Activated T-helper 17 cell treated with anti-CD3 and anti-CD28 coated beads, Interleukin-2, amount 50 U/mL, for 72 hours (primary cell): ENCODE data around the gene RAB38. TPM values are rescaled to one million over a fixed set of nuclear protein-coding genes. Genes with fewer than 3 reads are reported as not detected.

Source experiments
- ATAC-seq: fragments of 150-1000 bp; cut with Tn5 transposase; replicated peaks from 2 replicates; pipeline ENCODE4 v1.10.0; 2021; ENCODE audit warnings: mild to moderate bottlenecking, moderate library complexity
- H3K27ac Mint-ChIP-seq: one replicate; pipeline ENCODE4 v1.8.0; 2022; ENCODE audit warnings: mixed read lengths
- H3K27me3 Mint-ChIP-seq: one replicate; pipeline ENCODE4 v1.8.0; 2022; ENCODE audit warnings: mixed read lengths
- H3K36me3 Mint-ChIP-seq: one replicate; pipeline ENCODE4 v1.8.0; 2022; ENCODE audit warnings: low read depth, mild to moderate bottlenecking, mixed read lengths
- H3K4me1 Mint-ChIP-seq: one replicate; pipeline ENCODE4 v1.8.0; 2022; ENCODE audit warnings: mixed read lengths
- H3K4me3 Mint-ChIP-seq: one replicate; pipeline ENCODE4 v1.8.0; 2022; ENCODE audit warnings: mild to moderate bottlenecking, mixed read lengths
- H3K9me3 Mint-ChIP-seq: one replicate; pipeline ENCODE4 v1.8.0; 2022; ENCODE audit warnings: mixed read lengths
- total RNA-seq, 2 donors: library from RNA; stranded (reverse); gene quantifications; one replicate each; pipeline ENCODE4 v1.2.3, GENCODE V29; 2022

The RAB38 gene
- total RNA-seq, 2 donors from 2014 or later = 1.2 to 1.9 TPM

DNA sequence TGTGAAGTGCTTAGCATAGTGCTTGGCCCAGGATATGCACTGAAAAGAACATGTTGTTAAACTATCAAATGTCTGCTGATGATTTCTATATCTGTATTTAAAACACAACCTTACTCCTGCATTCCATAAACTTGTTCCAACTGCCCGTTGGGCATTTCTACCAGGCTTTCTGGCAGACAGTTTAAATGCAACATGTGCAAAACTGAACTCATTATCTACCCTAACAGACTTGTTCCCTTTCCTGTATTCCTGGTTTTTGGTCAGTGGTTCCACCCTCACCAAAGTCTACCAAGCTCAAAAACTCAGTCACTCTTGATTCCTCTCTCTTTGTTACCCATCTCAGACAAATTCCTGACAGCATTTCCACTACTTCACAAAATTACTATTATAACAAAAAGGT lies 6.5 kb upstream of the RAB38 start:
- Mint-ChIP-seq H3K4me3 (no peak overlapping the region), H3K9me3 (no peaks in the 10 kb centered on the region), H3K36me3 (no peaks in the 10 kb centered on the region), H3K27ac (no peak overlapping the region), H3K27me3 (peaks cover 12% of the 10 kb centered on the region), H3K4me1 (peaks cover 12% of the 10 kb centered on the region)
- no peak for ATAC-seq

DNA sequence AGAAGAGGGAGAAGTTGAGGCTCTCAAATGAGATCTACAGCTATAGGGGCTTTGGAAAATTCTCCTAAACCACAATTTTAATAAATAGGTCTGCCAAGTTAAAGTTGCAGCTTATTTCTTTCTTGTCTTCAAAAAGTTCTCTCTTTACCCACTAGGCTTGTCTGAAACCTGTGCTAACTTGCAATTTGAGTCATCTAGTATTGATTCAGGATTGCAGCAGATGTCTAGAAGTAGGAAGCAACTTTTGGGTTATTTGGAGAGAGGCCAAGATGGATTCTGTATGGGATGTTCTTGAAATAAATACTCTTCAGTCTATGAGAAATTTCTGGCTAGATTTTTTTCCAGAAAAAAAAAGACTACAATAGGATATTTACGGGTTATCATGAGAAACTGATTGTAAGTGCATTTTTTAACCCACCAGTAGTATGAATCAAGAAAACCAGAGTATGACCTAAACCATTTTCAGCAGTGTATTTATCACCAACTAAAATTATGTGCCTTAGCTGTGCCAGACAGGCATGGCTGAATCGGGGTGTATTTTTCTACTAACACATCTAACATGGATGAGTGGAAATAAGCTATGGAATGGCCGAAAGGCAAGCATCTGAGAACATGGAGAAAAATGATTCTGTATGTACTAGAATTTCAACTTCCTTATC lies 4.9 kb upstream of the RAB38 start:
- Mint-ChIP-seq H3K9me3 (no peaks in the 10 kb centered on the region), H3K27ac (peak overlapping the region; percentile 85), H3K27me3 (peaks cover 12% of the 10 kb centered on the region), H3K4me3 (peak overlapping the region; percentile 40), H3K36me3 (no peaks in the 10 kb centered on the region), H3K4me1 (peaks cover 12% of the 10 kb centered on the region)
- ATAC-seq = peak; percentile 62

DNA sequence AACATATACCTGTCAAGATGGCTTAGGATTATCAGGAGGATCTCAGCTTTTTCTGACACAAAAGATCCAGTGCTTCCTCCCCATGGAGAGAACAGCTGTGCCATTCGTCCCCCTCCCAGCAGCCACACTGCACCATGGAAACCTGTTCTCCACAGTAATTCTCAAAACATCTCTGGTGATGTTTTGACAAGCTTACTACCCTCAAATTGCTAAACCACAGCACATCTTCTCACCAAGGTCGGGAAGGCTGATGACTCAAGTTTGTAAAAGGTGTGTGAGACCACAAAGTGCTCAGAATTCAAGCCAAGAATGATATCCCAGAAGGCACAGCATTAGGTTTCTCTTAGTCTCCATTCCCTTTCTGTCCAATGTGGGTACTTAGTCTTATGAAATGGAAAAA lies 3.9 kb upstream of the RAB38 start:
- Mint-ChIP-seq H3K4me1 (peaks cover 18% of the 10 kb centered on the region), H3K36me3 (no peaks in the 10 kb centered on the region), H3K4me3 (peak overlapping the region; percentile 40), H3K9me3 (no peaks in the 10 kb centered on the region), H3K27ac (peak overlapping the region; percentile 85), H3K27me3 (peaks cover 12% of the 10 kb centered on the region)
- ATAC-seq = peak; percentile 73

DNA sequence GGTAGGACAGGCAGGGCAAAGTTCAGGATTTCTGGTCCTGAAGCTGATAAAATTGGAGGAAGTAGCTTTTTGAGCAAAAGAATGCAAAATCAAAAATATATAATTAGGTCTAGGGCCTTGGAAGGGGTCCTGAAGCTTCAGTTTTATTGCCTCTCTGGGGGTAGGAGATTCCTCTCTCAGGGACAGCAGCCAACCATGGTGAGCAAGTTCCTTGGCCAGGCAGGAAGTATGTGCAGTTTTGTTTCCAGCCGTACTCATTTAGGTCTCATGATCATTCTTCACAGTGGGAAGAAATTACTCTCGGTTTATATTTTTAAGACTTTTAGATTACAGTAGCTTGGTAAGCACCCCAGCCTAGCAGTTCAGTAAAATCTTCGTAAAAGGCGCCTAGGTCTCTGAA lies 2.9 kb upstream of the RAB38 start:
- Mint-ChIP-seq H3K27me3 (peaks cover 12% of the 10 kb centered on the region), H3K4me3 (no peak overlapping the region), H3K4me1 (peaks cover 18% of the 10 kb centered on the region), H3K27ac (no peak overlapping the region), H3K36me3 (no peaks in the 10 kb centered on the region), H3K9me3 (no peaks in the 10 kb centered on the region)
- ATAC-seq = no peak

DNA sequence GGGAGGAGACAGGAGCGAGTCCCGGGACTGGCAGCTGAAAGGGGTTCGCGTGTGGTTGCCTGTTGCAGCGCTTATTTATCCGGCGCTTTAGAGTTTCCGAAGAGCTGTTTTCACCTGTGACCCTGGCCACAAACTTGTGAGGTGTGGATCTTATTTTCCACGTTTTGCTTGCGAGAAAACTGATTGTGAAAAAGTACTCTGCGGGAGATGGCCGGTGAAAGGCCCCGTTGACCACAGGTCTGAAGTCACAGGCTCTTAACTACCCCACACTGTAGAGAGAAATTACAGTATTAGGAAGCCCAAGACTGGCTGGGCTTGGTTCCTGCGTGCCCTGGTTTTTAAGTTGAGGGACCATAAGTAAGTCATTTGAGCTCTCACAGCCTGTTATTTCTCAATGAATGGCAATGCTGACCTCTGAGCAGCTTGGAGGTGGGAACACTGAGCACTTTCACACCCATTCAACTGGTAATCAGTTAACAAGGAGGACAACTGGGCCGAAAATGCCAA lies 379 bp upstream of the RAB38 start:
- H3K9me3 Mint-ChIP-seq = no peaks in the 10 kb centered on the region
- peak overlapping the region; percentile 90 for H3K27ac Mint-ChIP-seq
- no peaks in the 10 kb centered on the region for H3K36me3 Mint-ChIP-seq
- H3K4me1 Mint-ChIP-seq = peaks cover 18% of the 10 kb centered on the region
- peak; percentile 1 for ATAC-seq
- H3K27me3 Mint-ChIP-seq = no peaks in the 10 kb centered on the region
- peak overlapping the region; percentile 83 for H3K4me3 Mint-ChIP-seq

DNA sequence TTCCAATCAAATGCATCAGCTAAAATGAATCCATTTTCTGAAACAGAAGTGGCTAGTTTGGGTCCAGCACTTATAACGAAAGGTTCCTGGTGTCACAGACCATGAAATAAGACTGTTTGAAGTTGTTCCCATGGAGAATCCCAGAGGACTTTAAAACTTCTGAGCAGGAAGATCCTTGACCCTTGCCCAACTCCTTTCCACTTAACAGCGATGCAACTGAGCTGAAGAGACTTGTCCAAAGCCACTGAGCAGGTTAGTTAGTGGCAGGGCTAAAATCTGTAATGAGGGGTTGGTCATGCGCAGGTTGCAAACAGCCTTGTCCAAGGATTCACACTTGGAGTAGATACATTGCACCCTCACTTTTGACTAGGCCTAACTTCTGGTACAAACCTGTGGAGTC lies 1.3 kb downstream of the RAB38 start:
- Mint-ChIP-seq H3K36me3 (no peaks in the 10 kb centered on the region), H3K4me3 (peak overlapping the region; percentile 83), H3K9me3 (no peaks in the 10 kb centered on the region), H3K27ac (peak overlapping the region; percentile 90), H3K4me1 (peaks cover 9% of the 10 kb centered on the region), H3K27me3 (no peaks in the 10 kb centered on the region)
- ATAC-seq = no peak

DNA sequence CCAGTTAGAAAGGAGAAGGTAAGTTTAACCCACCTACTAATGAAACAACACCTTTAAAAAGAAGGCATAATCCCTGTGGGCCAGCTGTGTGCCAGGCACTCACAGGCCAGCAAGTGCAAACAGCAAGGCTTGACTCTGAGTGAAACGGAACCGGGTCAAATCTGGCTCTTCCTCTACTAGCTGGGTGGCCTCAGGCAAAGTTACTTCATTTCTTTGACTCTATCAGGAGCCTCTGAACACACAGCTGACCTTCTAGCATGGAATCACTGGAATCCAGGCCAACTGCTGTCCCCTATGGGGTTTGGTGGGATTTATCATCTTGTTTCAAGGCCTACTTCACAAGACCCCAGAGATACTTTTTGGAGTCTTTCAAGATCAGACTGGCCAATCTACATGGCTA lies 3.3 kb downstream of the RAB38 start:
- Mint-ChIP-seq H3K9me3 (no peaks in the 10 kb centered on the region), H3K27me3 (no peaks in the 10 kb centered on the region), H3K36me3 (no peaks in the 10 kb centered on the region), H3K4me1 (peaks cover 6% of the 10 kb centered on the region), H3K27ac (no peak overlapping the region), H3K4me3 (no peak overlapping the region)
- ATAC-seq = no peak

DNA sequence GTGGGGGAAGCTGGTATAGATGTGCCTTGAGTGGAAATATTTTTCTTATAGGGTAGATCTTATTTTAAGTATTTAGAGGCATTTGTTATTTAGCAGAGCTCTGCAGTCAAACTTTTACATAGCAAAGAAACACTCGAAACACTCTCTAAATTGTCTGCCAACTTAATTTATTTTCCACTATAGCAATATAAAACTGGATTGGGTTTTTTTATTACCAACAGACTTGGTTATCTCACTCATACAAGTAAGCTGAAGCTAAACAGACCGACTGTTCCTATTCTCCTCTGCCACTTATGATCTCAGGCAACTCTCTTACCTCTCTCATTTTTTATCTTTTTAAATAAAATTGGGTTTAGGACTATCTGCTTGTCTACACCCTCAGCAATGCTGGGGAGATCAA lies 4.6 kb downstream of the RAB38 start:
- no peak for ATAC-seq
- H3K36me3 Mint-ChIP-seq = no peaks in the 10 kb centered on the region

DNA sequence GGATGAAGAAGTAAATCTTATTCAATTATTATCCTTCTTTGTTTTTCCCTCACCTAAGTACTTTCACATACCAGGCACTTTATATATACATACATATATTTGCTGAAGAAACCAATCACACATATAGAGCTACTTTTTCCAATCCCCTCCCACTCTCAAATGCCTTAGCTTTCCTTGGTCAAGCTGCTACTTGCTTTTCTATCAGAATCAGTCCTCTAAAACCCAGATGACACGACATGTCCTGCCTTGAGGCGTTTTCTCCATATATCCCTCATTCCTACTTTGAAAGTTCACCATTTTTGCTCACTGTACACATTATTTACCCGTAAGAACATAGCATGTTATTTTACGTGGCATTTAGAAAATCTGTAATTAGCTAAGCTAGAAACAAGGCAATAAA lies 5.4 kb downstream of the RAB38 start:
- H3K36me3 Mint-ChIP-seq = no peaks in the 10 kb centered on the region

More for the DNA sequence above, 4.6 kb downstream of the RAB38 start:
- no peak overlapping the region for H3K27ac Mint-ChIP-seq
- H3K4me3 Mint-ChIP-seq = no peak overlapping the region
- H3K4me1 Mint-ChIP-seq = peaks cover 6% of the 10 kb centered on the region
- H3K9me3 Mint-ChIP-seq = no peaks in the 10 kb centered on the region
- no peaks in the 10 kb centered on the region for H3K27me3 Mint-ChIP-seq

DNA sequence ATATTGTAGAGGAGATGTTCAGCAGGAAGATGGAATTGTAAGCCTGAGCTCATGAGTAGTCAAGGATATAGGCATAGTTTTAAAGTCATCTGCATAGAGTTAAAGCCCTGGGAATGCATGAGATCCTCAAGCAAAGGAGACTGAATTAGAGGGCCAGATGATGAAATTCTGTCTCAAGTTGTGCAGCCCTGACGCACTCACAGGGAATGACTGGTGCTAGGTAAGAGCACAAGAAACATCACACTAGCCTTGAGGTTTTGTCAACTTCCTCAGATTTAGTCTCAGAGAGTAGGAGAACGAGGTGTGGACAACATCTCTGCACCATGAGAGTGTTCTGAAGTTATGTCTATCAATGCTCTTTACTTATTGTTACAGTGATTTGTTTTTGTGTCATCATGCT lies 5.8 kb downstream of the RAB38 start:
- H3K9me3 Mint-ChIP-seq = no peaks in the 10 kb centered on the region
- no peaks in the 10 kb centered on the region for H3K27me3 Mint-ChIP-seq
- H3K4me3 Mint-ChIP-seq = no peak overlapping the region
- peaks cover 3% of the 10 kb centered on the region for H3K4me1 Mint-ChIP-seq
- H3K27ac Mint-ChIP-seq = no peak overlapping the region
- no peaks in the 10 kb centered on the region for H3K36me3 Mint-ChIP-seq
- no peak for ATAC-seq

More for the DNA sequence above, 5.4 kb downstream of the RAB38 start:
- H3K27me3 Mint-ChIP-seq = no peaks in the 10 kb centered on the region
- no peak overlapping the region for H3K27ac Mint-ChIP-seq
- no peak for ATAC-seq
- H3K4me3 Mint-ChIP-seq = no peak overlapping the region
- H3K4me1 Mint-ChIP-seq = peaks cover 6% of the 10 kb centered on the region
- H3K9me3 Mint-ChIP-seq = no peaks in the 10 kb centered on the region

DNA sequence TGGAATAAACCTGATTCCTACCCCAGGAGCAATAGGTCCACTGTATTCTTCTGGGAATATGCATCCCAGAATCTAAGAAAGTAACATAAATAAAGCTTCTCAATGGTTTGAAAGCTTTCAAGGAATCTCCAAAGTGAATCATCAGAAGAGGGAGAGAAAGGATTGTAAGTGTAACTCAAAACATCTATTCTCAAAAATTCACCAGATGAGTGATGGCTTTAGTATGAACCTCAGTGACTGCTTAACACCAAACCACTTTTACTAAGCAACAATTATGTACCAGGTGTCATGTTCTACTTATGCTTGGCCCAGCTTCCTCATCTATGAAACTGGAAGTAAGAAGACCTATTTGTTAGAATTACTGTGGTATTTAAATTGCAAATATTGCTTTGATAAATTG lies 7.4 kb downstream of the RAB38 start:
- ATAC-seq = no peak
- H3K4me1 Mint-ChIP-seq = no peaks in the 10 kb centered on the region
- no peaks in the 10 kb centered on the region for H3K9me3 Mint-ChIP-seq
- H3K36me3 Mint-ChIP-seq = no peaks in the 10 kb centered on the region
- peaks cover 1% of the 10 kb centered on the region for H3K27me3 Mint-ChIP-seq
- H3K4me3 Mint-ChIP-seq = no peak overlapping the region
- H3K27ac Mint-ChIP-seq = no peak overlapping the region

DNA sequence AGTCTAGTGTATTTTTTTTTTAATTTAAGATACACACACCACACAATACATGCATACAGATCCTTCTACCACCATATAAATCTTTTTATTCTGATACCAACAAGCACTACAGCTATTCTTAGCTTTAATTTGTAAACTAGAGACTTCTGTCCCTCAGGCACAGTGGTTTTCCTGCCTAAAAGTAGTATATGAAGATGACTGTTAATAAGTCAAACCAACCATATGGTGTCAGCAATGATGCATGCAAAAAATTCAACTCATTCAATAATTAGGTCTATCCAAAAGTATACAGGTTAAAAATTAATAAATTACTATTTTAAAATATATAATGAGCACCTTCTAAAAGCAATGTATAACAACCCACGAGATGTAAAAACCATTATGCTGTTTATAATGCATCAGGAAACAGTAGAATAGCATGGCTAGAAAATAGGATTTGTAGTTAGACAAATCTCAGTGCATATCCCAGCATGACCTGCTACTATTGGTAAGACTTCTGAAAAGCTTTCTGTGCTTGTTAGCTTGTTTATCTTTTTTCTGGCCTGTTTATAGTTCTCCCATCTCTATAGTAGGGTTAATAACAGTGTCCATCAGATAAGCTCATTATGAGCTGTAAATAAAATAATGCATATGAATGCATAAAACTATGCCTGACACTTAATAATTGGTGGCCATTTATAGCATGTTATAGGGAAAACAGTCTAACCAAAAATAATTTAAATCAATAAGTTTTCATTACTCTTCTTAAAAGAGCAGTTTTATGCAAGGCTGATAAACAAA lies 10.2 kb downstream of the RAB38 start:
- no peak for ATAC-seq
- peaks cover 3% of the 10 kb centered on the region for H3K27me3 Mint-ChIP-seq
- no peaks in the 10 kb centered on the region for H3K36me3 Mint-ChIP-seq
- H3K4me3 Mint-ChIP-seq = no peak overlapping the region
- no peaks in the 10 kb centered on the region for H3K4me1 Mint-ChIP-seq
- peaks cover under 1% of the 10 kb centered on the region for H3K9me3 Mint-ChIP-seq
- H3K27ac Mint-ChIP-seq = no peak overlapping the region

DNA sequence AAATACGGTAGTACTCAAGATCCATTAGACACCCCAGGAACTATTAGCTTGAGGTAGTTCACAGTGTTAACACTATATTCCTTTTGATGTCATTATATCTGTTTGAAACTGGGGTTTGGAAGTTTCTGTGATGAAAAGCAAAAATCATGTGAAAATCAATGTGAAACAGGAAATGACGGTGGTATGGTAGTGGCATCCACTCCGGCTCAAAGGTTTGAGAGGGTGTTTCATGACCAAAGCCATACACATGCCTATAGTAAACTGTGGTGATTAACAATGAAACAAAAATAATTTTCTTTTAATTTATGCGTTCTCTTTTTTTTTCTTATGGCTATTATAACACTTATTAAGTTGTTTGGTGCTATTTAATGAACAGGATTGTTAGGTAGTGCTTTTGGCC lies 10.9 kb downstream of the RAB38 start:
- no peak overlapping the region for H3K27ac Mint-ChIP-seq
- H3K27me3 Mint-ChIP-seq = peaks cover 3% of the 10 kb centered on the region
- H3K36me3 Mint-ChIP-seq = no peaks in the 10 kb centered on the region
- H3K9me3 Mint-ChIP-seq = peaks cover 6% of the 10 kb centered on the region
- no peak overlapping the region for H3K4me3 Mint-ChIP-seq
- peak; percentile 52 for ATAC-seq
- H3K4me1 Mint-ChIP-seq = no peaks in the 10 kb centered on the region

DNA sequence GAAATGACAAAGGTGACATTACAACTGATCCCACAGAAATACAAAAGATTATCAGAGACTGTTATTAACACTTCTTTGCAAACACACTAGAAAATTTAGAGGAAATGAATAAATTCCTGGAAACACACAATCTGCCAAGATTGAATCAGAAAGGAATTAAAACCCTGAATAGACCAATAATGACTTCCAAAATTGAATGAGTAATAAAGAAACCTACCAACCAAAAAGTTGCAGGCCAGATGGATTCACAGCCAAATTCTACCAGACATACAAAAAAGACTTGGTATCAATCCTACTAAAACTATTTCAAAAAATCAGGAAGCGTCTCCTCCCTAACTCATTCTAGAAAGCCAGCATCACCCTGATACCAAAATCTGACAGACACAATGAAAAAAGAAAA lies 17.2 kb downstream of the RAB38 start:
- peaks cover 17% of the 10 kb centered on the region for H3K9me3 Mint-ChIP-seq
- no peaks in the 10 kb centered on the region for H3K4me1 Mint-ChIP-seq
- H3K4me3 Mint-ChIP-seq = no peak overlapping the region
- peaks cover 7% of the 10 kb centered on the region for H3K27me3 Mint-ChIP-seq
- H3K36me3 Mint-ChIP-seq = no peaks in the 10 kb centered on the region
- no peak for ATAC-seq
- H3K27ac Mint-ChIP-seq = no peak overlapping the region

DNA sequence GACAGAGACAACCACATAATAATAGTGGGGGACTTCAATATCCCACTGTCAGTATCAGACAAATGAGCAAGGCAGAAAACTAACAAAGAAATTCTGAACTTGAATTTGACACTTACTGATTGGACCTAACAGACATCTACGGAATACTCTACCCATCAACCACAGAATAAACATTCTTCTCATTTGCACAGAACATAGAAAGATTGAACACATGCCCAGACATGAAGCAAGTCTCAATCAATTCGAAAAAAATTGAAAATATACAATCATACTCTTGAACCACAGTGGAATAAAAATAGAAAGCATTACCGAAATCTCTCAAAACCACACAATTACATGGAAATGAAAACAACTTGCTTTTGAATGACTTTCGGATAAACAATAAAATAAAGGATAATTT lies 17.9 kb downstream of the RAB38 start:
- ATAC-seq = no peak
- H3K36me3 Mint-ChIP-seq = no peaks in the 10 kb centered on the region

More for the DNA sequence above, 17.9 kb downstream of the RAB38 start:
- H3K4me1 Mint-ChIP-seq = no peaks in the 10 kb centered on the region
- H3K9me3 Mint-ChIP-seq = peaks cover 17% of the 10 kb centered on the region
- peaks cover 4% of the 10 kb centered on the region for H3K27me3 Mint-ChIP-seq
- H3K4me3 Mint-ChIP-seq = no peak overlapping the region
- H3K27ac Mint-ChIP-seq = no peak overlapping the region
